ENCODE data around the gene CD99.
A peak's percentile ranks its signal among the peaks of the same experiment; 100 is the strongest.

CD99 gene

GRCh38 chrX:2676794-2677675 is 14.1 kb upstream of the CD99 start:
- DNase-seq (ENCODE audit: low spot score), result no peak

DNA sequence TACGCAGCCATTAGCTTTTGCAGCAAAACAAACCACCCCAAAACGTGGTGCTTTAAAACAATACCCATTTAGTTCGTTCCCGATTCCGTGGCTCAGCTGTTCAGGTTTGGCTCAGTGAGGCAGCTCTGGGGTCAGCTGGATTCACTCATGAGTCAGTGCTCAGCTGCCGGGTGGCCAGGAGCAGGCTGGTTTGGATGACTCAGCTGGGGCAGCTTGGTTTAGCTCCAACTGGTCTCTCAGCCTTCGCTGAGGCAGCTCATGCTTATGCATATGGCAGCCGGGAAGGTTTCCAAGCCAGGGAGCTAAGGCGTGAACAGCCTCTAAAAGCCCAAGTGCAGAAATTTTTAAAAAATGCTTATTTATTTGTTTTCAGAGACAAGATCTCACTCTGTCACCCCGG is 13.3 kb upstream of the CD99 start:
- DNase-seq (ENCODE audit: low spot score), result no peak

DNA sequence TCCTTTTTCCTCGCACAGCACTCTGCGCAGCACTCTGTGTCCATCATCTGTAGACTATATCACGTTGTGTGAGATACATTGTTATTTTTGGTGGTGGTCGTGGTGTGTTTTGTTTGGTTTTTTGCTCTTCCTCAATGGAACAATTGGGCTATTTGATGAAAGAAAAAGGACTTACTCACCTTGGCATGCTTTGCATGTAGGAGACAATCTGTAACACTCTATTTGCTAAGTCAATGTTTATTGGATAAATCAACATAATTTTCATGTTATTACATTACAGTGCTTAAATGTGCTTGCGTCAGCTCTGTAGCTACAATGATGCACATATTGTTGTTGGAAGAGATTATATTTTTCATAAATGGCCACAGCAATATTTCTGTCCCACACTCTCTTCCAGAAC is 12.5 kb upstream of the CD99 start:
- no peak for DNase-seq (ENCODE audit: low spot score)

DNA sequence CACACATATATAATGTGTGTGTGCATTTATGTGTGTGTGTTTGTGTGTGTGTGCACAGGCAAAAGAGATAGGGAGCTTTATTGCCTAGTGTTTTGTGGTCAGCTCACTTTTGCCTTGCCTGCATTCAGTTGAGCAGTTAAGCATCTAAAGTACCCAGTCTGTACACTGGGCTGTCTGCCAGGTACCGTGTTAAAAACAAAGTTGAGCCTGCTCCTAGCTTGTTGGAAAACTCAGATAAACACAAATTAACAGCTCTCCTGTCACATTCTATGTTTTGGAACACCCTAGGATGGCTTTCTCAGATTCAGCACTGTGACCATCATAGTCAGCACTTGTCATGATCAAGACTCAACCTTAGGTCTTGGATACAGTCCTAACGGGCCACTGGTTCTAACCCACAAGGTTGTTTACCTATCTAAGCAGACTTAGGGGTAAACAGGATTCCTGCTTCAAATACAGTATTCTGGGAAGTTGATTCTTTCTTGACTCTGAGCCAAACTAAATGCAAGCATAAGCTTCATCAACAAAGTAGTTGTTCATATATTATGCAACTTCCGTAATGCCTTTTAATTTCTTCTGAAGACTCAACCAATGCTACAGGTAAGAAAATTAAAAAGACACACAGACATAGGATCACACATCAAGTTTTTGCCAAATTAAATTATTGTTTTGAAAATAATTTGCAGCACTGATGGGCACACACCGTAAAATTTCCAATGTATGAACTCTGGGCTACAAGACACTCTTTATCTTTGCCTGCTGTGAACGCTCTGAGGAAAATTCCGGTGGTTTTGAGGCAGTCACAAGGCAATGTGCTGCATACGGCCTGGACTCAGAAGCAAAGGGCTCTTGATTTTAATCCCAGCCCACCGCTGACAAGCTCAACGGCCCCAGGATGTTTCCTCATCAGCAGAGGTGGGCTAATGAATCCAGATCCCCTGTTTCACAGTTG is 11.3 kb upstream of the CD99 start:
- no peak for DNase-seq (ENCODE audit: low spot score)

DNA sequence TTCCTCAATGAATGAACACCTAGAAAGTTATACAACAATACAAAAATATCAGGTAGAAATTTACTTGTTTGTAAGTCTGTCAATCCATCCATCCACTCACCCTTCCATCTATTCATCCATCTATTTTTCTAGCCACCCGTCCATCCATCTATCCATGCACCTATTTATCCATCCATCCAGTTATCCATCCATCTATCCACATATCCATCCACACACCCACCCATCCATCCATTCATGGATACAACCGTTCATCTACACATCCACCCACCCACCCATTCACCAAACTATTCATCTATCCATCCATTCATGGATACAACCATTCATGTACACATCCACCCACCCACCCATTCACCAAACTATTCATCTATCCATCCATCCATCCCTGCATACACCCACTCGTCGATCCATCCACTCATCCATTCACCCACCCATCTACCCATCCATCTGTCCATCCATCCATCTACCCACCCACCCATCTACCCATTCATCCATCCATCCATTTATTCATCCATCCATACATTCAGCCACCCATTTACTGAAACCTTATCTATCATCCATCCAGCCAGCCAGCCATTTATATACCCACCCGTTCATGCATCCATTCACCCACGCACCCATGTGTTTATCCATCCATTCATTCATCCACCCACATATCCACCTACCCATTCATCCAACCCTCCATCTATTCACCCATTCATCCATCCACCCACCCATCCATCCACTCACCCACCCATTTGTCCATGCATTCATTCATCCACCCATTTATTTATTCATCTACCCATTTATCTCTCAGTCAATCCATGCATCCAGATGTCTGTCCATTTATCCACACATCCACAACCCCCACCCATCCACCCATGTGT is 10.4 kb upstream of the CD99 start:
- DNase-seq (ENCODE audit: low spot score), result no peak

- DNase-seq (ENCODE audit: low spot score), result no peak
Measured at GRCh38 chrX:2682565-2683177, 8.4 kb upstream of the CD99 start.

DNA sequence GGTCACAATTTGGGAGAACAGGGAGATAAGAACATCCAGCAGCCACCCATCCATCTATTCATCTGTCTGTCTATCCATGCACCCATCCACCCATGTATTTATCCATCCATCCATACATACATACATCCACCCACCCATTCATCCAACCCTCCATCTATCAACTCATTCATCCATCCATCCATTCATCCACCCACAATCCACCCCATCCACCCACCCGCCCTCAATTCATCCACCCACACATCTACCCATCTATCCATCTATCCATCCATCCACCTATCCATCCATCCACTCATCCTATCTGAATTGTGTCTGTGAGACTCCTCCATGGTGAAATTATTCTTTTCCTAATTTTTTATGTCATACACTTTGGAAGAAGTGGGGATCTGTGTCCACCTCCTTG is 6.8 kb upstream of the CD99 start:
- no peak for DNase-seq (ENCODE audit: low spot score)

DNA sequence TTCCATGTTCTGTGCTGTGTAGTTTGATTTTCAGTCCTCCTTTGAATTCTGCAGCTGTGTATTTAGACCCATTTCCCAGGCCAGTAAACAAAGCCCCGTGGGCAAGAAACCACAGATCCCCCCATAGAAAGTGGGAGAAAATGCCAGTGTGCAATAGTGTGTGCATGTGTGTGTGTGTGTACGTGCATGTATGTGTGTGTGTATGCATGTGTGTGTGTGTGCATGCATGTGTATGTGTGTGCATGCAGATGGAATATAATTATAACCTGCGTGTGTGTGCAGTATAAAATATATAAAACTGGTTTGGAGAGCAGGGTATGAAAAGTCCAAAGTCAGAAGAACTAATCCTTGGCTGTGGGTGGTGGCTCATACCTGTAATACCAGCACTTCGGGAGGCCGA is 5.2 kb upstream of the CD99 start:
- no peak for DNase-seq (ENCODE audit: low spot score)

DNA sequence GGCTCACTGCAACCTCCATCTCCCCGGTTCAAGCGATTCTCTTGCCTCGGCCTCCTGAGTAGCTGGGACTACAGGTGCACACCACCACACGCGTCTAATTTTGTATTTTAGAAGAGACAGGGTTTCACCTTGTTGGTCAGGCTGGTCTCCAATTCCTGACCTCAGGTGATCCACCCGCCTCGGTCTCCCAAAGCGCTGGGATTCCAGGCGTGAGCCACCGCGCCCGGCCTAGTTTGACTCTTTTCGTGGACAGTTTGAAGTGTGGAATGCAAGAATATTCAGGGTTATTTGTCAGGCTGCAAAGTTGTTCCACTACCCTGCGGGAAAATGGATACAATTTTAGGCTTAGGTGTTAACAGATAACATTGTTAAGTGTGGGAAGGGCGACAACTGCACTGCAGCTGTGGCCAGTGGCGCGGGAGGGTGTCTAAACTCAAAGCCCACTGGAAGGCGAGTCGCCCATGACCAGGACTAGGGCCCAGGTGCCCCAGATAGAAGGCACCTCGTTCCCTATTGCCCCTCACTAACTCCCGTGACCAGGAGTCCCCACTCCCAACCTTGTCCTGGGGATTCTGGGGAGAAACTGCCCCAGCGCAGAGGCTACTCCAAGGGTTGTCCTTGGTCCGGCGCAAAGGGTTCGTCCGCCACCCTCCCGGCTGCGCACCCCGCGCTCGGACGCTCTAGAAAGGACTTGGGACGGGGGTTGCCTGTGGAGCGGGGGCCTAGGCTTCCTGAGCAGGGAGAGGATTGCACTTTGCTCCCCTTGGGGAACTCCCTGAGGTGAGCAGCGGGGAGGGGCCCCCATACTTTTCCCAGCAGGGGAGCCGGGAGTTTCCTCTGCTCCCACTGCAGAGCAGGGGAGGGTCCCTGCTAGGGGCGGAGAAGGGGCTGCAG is 1.1 kb upstream of the CD99 start:
- DNase-seq (ENCODE audit: low spot score), result no peak

GRCh38 chrX:2691543-2692220 is 587 bp downstream of the CD99 start:
- DNase-seq (ENCODE audit: low spot score), result no peak

DNA sequence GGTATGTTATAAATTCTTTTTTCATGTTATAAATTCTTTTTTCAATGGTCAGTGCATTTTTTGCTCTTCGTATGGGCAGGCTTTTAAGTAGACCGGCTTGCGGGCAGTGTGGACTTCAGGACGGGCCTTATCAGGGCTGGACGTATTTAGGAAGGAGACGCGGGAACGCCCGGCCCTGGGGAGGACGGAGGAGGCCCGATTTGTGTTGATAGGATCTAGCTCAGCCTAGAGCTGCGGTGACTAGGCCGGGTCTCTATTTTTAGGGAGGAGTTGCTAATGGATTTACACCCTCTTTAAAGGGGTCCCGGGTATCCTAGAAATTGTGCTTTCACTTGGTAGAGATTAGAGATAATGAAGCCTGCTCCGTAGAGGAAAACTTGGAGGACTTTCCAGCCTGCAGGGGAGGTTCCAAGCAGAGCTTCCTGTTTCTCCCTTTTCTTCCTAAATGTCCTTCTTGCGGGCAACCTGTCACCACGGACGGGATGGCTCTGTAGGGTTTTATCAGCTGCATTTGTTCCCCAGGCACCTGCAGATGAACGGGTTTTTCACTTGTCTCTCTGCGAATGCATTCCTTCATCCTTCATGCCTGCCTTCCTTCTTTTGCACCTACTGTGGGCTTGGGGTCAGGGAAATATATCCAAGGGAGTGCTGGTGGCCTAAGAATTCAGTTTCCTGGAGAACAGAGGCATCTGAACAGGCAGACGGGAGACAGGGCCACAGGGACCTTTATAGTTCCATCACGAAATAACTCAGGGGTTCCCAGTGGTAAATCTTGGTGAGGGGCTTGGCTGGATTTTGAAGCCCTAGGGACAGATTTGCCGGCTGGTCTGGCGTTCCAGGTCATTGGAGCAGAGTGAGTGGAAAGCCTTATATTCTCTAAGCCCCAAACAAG is 1.4 kb downstream of the CD99 start:
- DNase-seq (ENCODE audit: low spot score), result no peak

DNA sequence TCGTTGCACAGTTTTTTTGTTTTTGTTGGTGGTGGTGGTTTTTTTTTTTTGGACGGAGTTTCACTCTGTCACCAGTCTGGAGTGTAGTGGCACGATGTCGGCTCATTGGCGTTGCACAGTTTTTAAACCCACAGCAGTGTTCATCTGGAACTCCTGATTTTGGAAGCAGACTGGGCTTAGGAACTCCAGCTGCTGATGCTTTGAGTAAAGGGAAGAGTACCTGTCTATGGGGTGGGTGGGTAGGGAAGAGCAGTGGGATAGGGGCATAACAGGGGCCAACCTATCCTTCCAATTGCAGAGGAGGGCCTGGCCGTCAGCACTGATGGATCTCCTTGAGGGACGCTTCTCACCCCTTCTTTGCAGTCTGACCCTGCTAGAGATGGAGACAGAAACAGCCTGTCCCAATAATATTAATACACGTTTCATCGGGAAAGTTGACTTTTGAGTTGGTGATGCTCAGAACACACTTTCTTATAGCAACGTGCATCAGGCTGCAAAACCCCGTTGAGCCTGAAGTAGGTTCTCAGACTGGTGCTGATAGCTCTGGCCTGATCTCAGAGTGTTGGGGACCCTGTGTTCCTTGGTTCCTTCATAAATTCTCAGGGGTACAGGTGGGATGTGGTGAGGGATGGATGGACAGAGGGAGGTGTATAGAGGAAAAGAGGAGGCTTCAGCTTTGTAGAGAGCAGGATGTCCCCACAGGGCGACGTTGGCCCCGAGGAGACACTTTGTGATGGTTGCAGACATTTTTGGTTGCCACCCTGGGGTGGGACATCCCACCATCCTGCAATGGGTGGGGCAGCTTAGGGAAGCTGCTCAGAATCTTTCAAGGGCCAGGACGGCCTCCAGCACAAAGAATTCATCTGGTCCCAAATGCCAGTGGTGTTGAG is 2.3 kb downstream of the CD99 start:
- peak; percentile 35 for DNase-seq (ENCODE audit: low spot score)

DNA sequence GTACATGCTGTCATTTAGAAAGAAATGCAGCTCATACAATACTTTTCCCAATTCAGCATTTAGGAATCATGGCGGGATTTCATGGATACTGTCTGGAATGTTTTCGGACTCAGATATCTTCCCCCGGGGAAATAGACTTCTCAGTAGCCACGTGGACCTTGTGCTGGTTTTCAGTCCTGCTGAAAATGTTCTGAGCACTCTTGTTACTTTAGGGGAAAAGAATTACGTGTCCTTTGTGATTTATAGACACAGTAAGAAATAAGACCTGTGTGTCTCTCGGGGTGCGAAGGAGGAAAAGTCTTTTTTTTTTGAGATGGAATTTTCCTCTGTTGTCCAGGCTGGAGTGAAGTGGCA is 3.8 kb downstream of the CD99 start:
- no peak for DNase-seq (ENCODE audit: low spot score)

DNA sequence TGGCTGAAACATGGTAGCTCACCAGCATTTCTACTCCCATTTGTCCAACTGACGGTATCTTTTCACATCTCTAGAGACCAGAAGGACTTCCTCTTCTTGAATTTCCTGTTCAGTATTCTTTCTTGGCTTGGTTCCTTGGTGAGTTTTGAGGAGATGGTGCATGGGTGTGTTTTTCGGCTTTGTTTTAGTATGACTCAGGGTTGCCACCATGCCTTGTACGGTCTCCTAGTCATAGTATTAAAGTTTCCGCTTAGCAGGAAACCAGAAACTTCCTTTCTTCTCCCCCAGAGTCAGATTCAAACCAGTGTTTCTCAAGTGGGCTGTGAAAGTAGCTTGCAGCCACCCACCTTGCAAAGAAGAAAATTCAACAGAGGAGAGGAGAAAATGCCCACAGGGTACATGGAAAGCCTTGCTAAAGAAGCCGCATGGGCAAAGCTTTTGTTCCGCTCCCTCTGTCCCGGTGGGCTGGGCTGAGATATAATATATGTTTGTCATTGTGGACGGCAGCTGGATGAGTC is 5.7 kb downstream of the CD99 start:
- peak; percentile 84 for DNase-seq (ENCODE audit: low spot score)

GRCh38 chrX:2697306-2697705 is 6.2 kb downstream of the CD99 start:
- DNase-seq (ENCODE audit: low spot score), result peak; percentile 39

DNA sequence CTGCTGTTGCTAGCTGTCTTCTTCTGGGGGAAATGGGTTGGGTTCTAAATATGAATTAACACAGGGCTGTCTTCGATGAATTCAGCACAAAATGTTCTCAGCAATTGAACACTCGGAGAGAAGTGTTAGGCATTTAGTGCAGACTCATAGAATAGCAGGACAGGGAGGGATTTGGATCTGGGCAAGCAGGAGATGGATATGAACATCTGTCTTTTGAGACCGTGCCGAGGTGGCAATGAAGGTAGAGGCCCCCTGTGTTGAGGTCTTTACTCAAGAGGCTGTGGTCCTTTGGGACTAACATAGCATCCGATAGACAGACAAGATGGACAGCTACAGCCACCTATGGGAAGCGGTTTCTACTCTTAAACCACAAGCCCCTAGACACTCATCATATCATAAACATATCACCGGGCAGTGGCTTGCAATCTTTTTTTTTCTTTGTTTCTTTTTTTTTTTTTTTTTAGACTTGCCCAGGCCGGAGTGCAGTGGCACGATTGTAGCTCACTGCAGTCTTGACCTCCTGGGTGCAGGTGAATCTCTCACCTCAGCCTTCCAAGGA is 6.7 kb downstream of the CD99 start:
- peak; percentile 34 for DNase-seq (ENCODE audit: low spot score)

GRCh38 chrX:2698604-2699003 is 7.5 kb downstream of the CD99 start:
- DNase-seq (ENCODE audit: low spot score), result no peak

All from CD4-positive, alpha-beta T cell treated with Interleukin-2 at 100 ng/mL for 4 hours (primary cell).